ENCODE data around the gene CHRM5. TPM values are rescaled to one million over a fixed set of nuclear protein-coding genes. Genes with fewer than 3 reads are reported as not detected.

The CHRM5 gene
- total RNA-seq, 1 experiment from 2014 or later = not detected

DNA sequence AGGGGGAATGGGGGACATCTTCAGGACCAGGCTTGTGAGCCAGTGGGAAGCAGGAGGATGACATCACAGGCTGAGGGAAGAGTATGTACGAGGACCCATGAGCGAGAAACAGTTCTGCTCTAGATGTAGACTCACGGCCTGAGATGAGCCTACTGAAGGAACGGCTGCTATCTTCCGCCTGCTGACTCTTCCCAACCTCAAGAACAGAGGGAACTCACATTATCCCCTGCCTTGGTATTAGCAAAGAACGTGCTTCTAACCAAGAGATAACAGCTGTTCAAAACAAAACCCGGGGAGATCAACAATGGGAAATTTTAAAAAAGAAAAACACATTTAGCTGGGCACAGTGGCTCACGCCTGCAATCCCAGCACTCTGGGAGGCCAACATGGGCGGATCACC lies 45.4 kb downstream of the CHRM5 start:
- H3K36me3 ChIP-seq (ENCODE audit: control insufficient read depth, insufficient read depth, low read length) = no peaks in the 10 kb centered on the region
- CTCF ChIA-PET = no interaction called here
- POLR2A ChIA-PET = no interaction called here
- ATAC-seq (no peak), DNase-seq (ENCODE audit: low read depth, low spot score) (no peak)
- in situ Hi-C loops (cut with HindIII; ENCODE audit: low pct_unique_long_range_greater_than_20kb, low sequenced_read_pairs) (no loop called here), intact Hi-C loops (cut with micrococcal nuclease; ENCODE audit: unreplicated experiment) (no loop called here)
- no peaks in the 10 kb centered on the region for H3K27me3 ChIP-seq (ENCODE audit: control insufficient read depth, insufficient read depth, low read length)
- no TSS peak for BruUV-seq (replicated peaks)
- no peaks in the 10 kb centered on the region for H3K4me1 ChIP-seq (ENCODE audit: control insufficient read depth, insufficient read depth, low read length)
- H3K4me3 ChIP-seq (ENCODE audit: low read depth in 2 of 2, low read length in 2 of 2) = no peak overlapping the region
- TF ChIP-seq, protein P1, sequence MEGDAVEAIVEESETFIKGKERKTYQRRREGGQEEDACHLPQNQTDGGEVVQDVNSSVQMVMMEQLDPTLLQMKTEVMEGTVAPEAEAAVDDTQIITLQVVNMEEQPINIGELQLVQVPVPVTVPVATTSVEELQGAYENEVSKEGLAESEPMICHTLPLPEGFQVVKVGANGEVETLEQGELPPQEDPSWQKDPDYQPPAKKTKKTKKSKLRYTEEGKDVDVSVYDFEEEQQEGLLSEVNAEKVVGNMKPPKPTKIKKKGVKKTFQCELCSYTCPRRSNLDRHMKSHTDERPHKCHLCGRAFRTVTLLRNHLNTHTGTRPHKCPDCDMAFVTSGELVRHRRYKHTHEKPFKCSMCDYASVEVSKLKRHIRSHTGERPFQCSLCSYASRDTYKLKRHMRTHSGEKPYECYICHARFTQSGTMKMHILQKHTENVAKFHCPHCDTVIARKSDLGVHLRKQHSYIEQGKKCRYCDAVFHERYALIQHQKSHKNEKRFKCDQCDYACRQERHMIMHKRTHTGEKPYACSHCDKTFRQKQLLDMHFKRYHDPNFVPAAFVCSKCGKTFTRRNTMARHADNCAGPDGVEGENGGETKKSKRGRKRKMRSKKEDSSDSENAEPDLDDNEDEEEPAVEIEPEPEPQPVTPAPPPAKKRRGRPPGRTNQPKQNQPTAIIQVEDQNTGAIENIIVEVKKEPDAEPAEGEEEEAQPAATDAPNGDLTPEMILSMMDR (IDR thresholded peaks at IDR 0.05) = no peak
- TF ChIP-seq, protein P2, sequence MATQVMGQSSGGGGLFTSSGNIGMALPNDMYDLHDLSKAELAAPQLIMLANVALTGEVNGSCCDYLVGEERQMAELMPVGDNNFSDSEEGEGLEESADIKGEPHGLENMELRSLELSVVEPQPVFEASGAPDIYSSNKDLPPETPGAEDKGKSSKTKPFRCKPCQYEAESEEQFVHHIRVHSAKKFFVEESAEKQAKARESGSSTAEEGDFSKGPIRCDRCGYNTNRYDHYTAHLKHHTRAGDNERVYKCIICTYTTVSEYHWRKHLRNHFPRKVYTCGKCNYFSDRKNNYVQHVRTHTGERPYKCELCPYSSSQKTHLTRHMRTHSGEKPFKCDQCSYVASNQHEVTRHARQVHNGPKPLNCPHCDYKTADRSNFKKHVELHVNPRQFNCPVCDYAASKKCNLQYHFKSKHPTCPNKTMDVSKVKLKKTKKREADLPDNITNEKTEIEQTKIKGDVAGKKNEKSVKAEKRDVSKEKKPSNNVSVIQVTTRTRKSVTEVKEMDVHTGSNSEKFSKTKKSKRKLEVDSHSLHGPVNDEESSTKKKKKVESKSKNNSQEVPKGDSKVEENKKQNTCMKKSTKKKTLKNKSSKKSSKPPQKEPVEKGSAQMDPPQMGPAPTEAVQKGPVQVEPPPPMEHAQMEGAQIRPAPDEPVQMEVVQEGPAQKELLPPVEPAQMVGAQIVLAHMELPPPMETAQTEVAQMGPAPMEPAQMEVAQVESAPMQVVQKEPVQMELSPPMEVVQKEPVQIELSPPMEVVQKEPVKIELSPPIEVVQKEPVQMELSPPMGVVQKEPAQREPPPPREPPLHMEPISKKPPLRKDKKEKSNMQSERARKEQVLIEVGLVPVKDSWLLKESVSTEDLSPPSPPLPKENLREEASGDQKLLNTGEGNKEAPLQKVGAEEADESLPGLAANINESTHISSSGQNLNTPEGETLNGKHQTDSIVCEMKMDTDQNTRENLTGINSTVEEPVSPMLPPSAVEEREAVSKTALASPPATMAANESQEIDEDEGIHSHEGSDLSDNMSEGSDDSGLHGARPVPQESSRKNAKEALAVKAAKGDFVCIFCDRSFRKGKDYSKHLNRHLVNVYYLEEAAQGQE (IDR thresholded peaks at IDR 0.05; ENCODE audit: insufficient read depth in 1 of 2, low read depth in 2 of 2, low read length in 1 of 2) = no peak
- TF ChIP-seq SIN3A (IDR thresholded peaks at IDR 0.05; ENCODE audit: borderline replicate concordance, insufficient read depth, low read depth, low read length) = no peak
- TF ChIP-seq TCF7L2 (IDR thresholded peaks at IDR 0.05; ENCODE audit: low read depth, low read length) = no peak
- TF ChIP-seq POLR2AphosphoS5 (IDR thresholded peaks at IDR 0.05; ENCODE audit: low read depth, low read length) = no peak
- H3K9me3 ChIP-seq (ENCODE audit: control insufficient read depth, insufficient read depth, low read depth, low read length) = no peaks in the 10 kb centered on the region
- H3K27ac ChIP-seq (ENCODE audit: low read length) = no peak overlapping the region

DNA sequence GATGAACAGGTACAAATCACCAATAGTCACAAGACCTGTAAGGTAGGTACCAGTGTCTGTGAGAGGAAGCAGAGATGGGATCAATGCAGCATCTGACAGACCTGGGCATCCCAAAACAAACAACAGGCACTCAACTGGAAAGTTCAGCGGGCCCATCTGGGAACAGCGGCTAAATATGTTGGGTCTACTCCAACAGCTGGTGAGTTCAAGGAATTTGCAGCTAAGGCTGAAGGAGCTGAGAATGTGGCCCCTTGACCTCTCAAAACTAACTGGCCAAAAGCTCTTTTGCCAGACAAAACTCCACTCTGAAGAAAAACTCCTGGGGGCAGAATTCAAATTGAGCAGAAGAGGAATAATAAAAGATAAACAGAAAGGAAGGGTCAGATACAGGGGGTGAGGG lies 46.3 kb downstream of the CHRM5 start:
- ChIA-PET POLR2A (no interaction called here), CTCF (no interaction called here)
- no peak for ATAC-seq
- H3K36me3 ChIP-seq (ENCODE audit: control insufficient read depth, insufficient read depth, low read length) = no peaks in the 10 kb centered on the region
- H3K27ac ChIP-seq (ENCODE audit: low read length) = no peak overlapping the region
- H3K27me3 ChIP-seq (ENCODE audit: control insufficient read depth, insufficient read depth, low read length) = no peaks in the 10 kb centered on the region
- BruUV-seq (replicated peaks) = no TSS peak
- in situ Hi-C loops (cut with HindIII; ENCODE audit: low pct_unique_long_range_greater_than_20kb, low sequenced_read_pairs) = no loop called here
- H3K4me3 ChIP-seq (ENCODE audit: low read depth in 2 of 2, low read length in 2 of 2) = no peak overlapping the region
- TF ChIP-seq SIN3A (IDR thresholded peaks at IDR 0.05; ENCODE audit: borderline replicate concordance, insufficient read depth, low read depth, low read length) = no peak
- no peak for TF ChIP-seq TCF7L2 (IDR thresholded peaks at IDR 0.05; ENCODE audit: low read depth, low read length)
- no peak for TF ChIP-seq POLR2AphosphoS5 (IDR thresholded peaks at IDR 0.05; ENCODE audit: low read depth, low read length)
- TF ChIP-seq, protein P2 (IDR thresholded peaks at IDR 0.05; ENCODE audit: insufficient read depth in 1 of 2, low read depth in 2 of 2, low read length in 1 of 2) = no peak
- TF ChIP-seq, protein P1 (IDR thresholded peaks at IDR 0.05) = no peak
- no peaks in the 10 kb centered on the region for H3K9me3 ChIP-seq (ENCODE audit: control insufficient read depth, insufficient read depth, low read depth, low read length)
- no peak for DNase-seq (ENCODE audit: low read depth, low spot score)
- H3K4me1 ChIP-seq (ENCODE audit: control insufficient read depth, insufficient read depth, low read length) = no peaks in the 10 kb centered on the region
- intact Hi-C loops (cut with micrococcal nuclease; ENCODE audit: unreplicated experiment) = no loop called here
